ENCODE data around the gene MAMLD1.
A peak's percentile ranks its signal among the peaks of the same experiment; 100 is the strongest.

Gene MAMLD1

DNA sequence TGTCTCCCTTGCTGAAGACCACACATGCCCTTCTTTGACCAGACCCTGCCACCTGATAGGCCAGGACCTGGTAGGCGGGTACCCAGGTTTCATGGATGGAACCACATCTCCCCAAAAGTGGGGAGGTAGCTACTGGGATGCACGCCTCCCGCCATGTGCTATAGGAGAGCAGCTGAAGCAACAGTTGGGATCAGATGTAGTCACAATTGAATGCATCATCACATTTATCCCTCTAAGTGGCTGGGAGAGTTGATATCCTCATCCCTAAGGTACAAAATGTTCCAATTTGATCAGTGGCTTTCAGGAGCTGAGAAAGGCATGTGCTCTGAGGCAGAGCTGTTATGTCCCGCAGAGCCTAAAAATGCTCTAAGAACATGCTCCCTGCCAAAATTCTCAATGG, 151.3 kb downstream of the MAMLD1 start:
- no peak overlapping the region for H3K27ac ChIP-seq

DNA sequence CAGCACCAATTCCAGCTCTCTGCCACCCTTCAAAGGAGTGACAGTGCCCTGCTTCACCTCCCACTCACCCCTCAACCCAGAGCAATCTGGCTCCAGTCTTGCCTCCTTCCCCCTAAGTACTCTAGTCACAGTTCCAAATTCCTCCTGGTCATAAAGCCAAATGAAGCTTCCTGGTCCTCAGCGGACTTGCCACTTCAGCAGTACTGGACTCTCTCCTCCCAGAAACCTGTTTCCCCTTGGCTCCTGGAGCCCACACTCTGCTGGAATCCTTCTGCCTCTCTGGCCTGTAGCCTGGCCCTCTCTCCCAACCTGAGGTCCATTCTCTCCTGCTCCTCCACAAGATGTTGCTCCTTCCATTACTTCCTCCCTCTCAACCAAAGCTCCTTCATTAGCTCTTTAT, 152.7 kb downstream of the MAMLD1 start:
- no peak for DNase-seq
- H3K9me3 ChIP-seq, result no peaks in the 10 kb centered on the region
- H3K27me3 ChIP-seq, result no peaks in the 10 kb centered on the region
- no peak overlapping the region for H3K4me3 ChIP-seq
- no peak overlapping the region for H3K27ac ChIP-seq
- H3K36me3 ChIP-seq, result no peaks in the 10 kb centered on the region
- no peaks in the 10 kb centered on the region for H3K4me1 ChIP-seq
- intact Hi-C loops (cut with DNase I; ENCODE audit: low total_unique reads), result no loop called here
- TF ChIP-seq, protein P1, sequence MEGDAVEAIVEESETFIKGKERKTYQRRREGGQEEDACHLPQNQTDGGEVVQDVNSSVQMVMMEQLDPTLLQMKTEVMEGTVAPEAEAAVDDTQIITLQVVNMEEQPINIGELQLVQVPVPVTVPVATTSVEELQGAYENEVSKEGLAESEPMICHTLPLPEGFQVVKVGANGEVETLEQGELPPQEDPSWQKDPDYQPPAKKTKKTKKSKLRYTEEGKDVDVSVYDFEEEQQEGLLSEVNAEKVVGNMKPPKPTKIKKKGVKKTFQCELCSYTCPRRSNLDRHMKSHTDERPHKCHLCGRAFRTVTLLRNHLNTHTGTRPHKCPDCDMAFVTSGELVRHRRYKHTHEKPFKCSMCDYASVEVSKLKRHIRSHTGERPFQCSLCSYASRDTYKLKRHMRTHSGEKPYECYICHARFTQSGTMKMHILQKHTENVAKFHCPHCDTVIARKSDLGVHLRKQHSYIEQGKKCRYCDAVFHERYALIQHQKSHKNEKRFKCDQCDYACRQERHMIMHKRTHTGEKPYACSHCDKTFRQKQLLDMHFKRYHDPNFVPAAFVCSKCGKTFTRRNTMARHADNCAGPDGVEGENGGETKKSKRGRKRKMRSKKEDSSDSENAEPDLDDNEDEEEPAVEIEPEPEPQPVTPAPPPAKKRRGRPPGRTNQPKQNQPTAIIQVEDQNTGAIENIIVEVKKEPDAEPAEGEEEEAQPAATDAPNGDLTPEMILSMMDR (IDR thresholded peaks at IDR 0.05), result no peak

More for the DNA sequence above, 151.3 kb downstream of the MAMLD1 start:
- TF ChIP-seq, protein P1 (IDR thresholded peaks at IDR 0.05), result no peak
- intact Hi-C loops (cut with DNase I; ENCODE audit: low total_unique reads), result no loop called here
- Histone ChIP-seq H3K36me3 (no peaks in the 10 kb centered on the region), H3K4me3 (no peak overlapping the region), H3K27me3 (no peaks in the 10 kb centered on the region), H3K9me3 (no peaks in the 10 kb centered on the region), H3K4me1 (peaks cover 0 to 1% (median 0%) of the 10 kb centered on the region in 4 donors)
- DNase-seq, result no peak

DNA sequence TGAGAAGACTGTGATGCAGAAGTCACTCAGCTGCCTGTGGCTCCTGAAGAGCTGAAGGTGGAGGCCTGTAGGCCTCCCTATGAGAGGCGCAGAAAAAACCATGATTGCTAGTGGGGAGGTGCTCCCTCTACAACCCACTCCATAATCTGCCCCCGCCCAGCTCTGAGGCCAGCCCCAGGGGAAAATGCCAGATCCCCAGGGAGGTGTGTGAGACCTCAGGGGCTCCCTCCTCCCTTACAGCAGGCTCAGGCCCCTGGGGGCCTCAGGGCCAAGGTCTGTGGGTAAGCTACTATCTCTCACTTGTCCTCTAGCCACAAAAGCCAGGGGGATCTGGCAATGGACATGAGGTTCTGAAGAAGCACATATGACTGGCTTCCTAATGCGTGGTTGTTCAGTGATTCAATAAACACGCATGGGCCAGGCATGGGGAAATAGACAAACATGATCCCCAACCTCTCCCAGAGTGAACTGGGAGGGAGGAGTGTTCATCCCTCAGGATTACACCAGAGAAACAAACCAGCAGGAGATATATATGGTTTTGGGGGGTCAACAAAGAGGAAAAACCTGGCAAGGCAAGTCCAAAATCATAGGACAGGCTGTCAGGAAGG, 154.3 kb downstream of the MAMLD1 start:
- TF ChIP-seq, protein P1 (IDR thresholded peaks at IDR 0.05), result no peak
- intact Hi-C loops (cut with DNase I; ENCODE audit: low total_unique reads), result no loop called here
- H3K27ac ChIP-seq, result no peak overlapping the region

DNA sequence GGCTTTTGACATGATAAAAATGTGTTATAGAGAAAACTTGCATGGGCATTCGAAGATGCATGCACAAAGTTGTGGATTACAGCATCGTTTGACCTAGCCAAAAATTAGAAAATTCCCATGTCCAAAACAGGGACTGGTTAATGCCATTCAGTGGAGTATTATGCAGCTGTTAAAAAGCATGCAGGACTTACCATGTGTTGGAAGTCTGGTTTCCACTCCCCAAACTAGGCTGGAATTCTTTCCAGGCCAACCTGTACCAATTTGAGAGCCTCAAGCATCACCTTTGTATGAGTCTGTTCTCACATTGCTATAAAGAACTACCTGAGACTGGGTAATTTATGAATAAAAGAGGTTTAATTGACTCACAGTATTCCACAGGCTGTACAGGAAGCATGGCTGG, 159.4 kb downstream of the MAMLD1 start:
- Histone ChIP-seq H3K27me3 (no peaks in the 10 kb centered on the region), H3K9me3 (no peaks in the 10 kb centered on the region), H3K27ac (no peak overlapping the region), H3K36me3 (no peaks in the 10 kb centered on the region), H3K4me3 (no peak overlapping the region), H3K4me1 (peaks cover 0 to 25% (median 5%) of the 10 kb centered on the region in 4 donors)
- intact Hi-C loops (cut with DNase I; ENCODE audit: low total_unique reads), result no loop called here
- TF ChIP-seq, protein P1 (IDR thresholded peaks at IDR 0.05), result no peak
- DNase-seq, result no peak

More for the DNA sequence above, 154.3 kb downstream of the MAMLD1 start:
- Histone ChIP-seq H3K4me3 (no peak overlapping the region), H3K4me1 (no peaks in the 10 kb centered on the region), H3K9me3 (no peaks in the 10 kb centered on the region), H3K36me3 (no peaks in the 10 kb centered on the region), H3K27me3 (no peaks in the 10 kb centered on the region)
- peak in 1 of 2 donors; percentile 44 for DNase-seq

DNA sequence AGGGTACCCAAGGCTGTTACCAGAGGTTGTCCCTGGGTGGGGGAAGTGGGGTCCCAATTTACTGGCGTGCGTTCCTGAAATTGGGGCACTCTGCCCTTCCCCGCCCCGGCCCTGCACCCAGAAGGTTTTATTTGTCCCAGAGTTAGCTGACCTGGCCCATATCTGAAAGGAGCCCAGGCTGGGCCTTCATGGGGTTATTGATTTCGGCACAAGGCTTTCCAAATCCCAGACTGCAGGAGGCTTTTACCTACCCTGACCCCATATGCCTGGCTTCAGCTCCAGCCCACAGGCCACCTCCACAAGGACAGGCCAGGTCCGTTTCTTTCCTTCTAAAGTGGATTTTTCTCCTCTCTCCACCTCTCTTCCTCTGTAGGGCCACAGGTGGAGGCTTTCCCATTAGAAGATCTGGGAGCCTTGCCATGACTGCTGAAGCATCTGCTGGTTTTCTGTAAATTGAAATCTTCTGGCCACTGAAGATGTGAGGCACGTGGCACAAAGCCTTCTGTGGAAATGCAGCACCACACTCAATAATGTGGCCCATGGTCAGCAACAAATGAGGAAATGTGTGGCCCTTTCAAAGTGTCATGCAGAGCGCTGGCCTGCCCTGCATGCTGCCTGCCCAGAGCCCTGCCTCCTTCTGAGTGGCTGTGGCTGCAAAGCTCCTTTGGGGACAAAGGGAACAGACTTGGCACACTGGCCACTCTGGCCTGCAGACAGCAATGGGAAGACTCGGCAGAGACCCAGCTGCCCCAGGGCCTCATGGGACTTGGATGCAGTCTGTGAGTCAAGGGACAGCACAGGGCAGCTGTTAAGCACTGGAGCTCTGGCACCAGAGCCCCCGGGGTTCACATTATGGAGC, 162.2 kb downstream of the MAMLD1 start:
- H3K9me3 ChIP-seq, result no peaks in the 10 kb centered on the region
- H3K4me3 ChIP-seq, result no peak overlapping the region
- H3K27ac ChIP-seq, result peak overlapping the region; percentile 33 to 60
- peaks cover 0 to 25% (median 5%) of the 10 kb centered on the region in 4 donors for H3K4me1 ChIP-seq
- no peaks in the 10 kb centered on the region for H3K27me3 ChIP-seq
- intact Hi-C loops (cut with DNase I; ENCODE audit: low total_unique reads), result no loop called here
- DNase-seq, result peak; percentile 45 to 91
- TF ChIP-seq, protein P1 (IDR thresholded peaks at IDR 0.05), result no peak
- no peaks in the 10 kb centered on the region for H3K36me3 ChIP-seq

Data from tibial artery (tissue), 4 donors.